ENCODE results near the gene CEP162. TPM values are rescaled to one million over a fixed set of nuclear protein-coding genes. Genes with fewer than 3 reads are reported as not detected.
A peak's percentile ranks its signal among the peaks of the same experiment; 100 is the strongest.
"Not testable (repeated sequence)": the region's sequence is repeated elsewhere in the genome, so short reads cannot be mapped to it uniquely, and the experiment has no call there.

Gene CEP162
- total RNA-seq, 1 experiment from 2014 or later: 2.4 TPM

DNA sequence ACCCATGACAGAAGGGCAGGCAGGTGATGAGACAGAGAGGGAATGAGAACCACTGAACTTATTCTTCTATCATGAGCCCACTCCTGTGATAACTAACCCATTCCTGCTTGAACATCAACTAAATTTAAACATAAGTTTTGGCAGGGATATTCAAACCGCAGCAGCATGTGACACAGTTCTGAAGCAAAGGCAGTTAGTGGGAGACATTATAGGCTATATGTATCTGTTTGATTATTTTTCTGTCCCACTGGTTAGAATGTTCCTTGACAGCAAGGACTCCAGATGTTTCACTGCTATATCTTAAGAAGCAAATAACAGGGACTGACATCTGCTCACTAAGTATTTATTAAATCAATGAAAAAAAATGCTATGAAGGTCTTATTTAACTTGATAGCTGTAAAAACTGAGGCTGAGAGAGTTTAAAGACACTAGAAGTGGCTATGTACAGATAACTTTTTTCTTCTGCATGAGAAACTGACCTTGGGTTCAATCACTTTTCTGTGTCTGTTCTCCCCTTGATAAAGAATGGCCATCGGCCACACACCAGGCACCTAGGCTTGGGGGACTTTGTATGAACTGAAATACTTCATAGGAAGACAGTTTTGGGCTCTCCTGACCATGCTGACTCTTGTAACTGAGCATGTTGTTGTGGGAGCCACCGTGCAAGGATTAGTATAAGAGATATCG, 90.9 kb downstream of the CEP162 start:
- TF ChIP-seq, protein P1, sequence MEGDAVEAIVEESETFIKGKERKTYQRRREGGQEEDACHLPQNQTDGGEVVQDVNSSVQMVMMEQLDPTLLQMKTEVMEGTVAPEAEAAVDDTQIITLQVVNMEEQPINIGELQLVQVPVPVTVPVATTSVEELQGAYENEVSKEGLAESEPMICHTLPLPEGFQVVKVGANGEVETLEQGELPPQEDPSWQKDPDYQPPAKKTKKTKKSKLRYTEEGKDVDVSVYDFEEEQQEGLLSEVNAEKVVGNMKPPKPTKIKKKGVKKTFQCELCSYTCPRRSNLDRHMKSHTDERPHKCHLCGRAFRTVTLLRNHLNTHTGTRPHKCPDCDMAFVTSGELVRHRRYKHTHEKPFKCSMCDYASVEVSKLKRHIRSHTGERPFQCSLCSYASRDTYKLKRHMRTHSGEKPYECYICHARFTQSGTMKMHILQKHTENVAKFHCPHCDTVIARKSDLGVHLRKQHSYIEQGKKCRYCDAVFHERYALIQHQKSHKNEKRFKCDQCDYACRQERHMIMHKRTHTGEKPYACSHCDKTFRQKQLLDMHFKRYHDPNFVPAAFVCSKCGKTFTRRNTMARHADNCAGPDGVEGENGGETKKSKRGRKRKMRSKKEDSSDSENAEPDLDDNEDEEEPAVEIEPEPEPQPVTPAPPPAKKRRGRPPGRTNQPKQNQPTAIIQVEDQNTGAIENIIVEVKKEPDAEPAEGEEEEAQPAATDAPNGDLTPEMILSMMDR (IDR thresholded peaks at IDR 0.05; ENCODE audit: unreplicated experiment): no peak
- DNase-seq (ENCODE audit: unreplicated experiment): no peak
- POLR2A ChIA-PET: no interaction called here
- intact Hi-C loops (cut with micrococcal nuclease): no loop called here
- Mint-ChIP-seq H3K4me1 (ENCODE audit: insufficient read depth, unreplicated experiment) (no peaks in the 10 kb centered on the region), H3K27me3 (ENCODE audit: insufficient read depth, unreplicated experiment) (no peaks in the 10 kb centered on the region), H3K4me3 (ENCODE audit: unreplicated experiment) (no peak overlapping the region), H3K27ac (ENCODE audit: low read depth, unreplicated experiment) (peak overlapping the region; percentile 16), H3K9me3 (ENCODE audit: unreplicated experiment) (peaks cover 7% of the 10 kb centered on the region), H3K36me3 (ENCODE audit: insufficient read depth, unreplicated experiment) (peaks cover 17% of the 10 kb centered on the region)
- no TSS peak for BruUV-seq (replicated peaks)
- CTCF ChIA-PET: no interaction called here

DNA sequence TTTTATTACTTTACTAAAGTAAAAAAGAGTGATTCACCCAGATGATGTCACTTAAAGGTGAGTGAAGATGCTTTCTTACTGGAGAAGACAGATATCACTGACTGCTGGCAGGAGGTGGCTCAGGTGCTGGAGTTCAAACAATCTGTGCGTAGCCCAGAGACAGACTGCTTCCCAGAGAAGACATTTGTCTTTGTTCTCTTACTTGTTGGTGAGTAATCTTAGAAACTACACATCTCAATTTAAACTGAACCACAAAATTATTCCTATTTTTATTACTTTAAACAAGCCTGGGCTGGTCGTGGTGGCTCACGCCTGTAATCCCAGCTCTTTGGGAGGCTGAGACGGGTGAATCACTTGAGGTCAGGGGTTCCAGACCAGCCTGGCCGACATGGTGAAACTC, 92.2 kb downstream of the CEP162 start:
- peak overlapping the region; percentile 16 for H3K27ac Mint-ChIP-seq (ENCODE audit: low read depth, unreplicated experiment)
- TF ChIP-seq, protein P1 (IDR thresholded peaks at IDR 0.05; ENCODE audit: unreplicated experiment): no peak
- H3K4me3 Mint-ChIP-seq (ENCODE audit: unreplicated experiment): no peak overlapping the region
- POLR2A ChIA-PET: no interaction called here
- H3K36me3 Mint-ChIP-seq (ENCODE audit: insufficient read depth, unreplicated experiment): peaks cover 13% of the 10 kb centered on the region
- H3K9me3 Mint-ChIP-seq (ENCODE audit: unreplicated experiment): peaks cover 7% of the 10 kb centered on the region
- intact Hi-C loops (cut with micrococcal nuclease): no loop called here
- no peaks in the 10 kb centered on the region for H3K27me3 Mint-ChIP-seq (ENCODE audit: insufficient read depth, unreplicated experiment)
- no peaks in the 10 kb centered on the region for H3K4me1 Mint-ChIP-seq (ENCODE audit: insufficient read depth, unreplicated experiment)
- CTCF ChIA-PET: no interaction called here
- BruUV-seq (replicated peaks): no TSS peak
- no peak for DNase-seq (ENCODE audit: unreplicated experiment)

DNA sequence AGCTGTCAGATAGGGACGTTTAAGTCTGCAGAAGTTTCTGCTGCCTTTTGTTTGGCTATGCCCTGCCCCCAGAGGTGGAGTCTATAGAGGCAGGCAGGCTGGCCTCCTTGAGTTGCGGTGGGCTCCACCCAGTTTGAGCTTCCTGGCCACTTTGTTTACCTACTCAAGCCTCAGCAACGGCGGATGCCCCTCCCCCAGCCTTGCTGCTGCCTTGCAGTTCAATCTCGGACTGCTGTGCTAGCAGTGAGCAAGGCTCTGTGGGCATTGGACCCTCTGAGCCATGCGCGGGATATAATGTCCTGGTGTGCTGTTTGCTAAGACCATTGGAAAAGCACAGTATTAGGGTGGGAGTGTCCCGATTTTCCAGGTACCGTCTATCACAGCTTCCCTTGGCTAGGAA, 94.1 kb downstream of the CEP162 start:
- intact Hi-C loops (cut with micrococcal nuclease); H3K4me3 Mint-ChIP-seq (ENCODE audit: unreplicated experiment); H3K27me3 Mint-ChIP-seq (ENCODE audit: insufficient read depth, unreplicated experiment); CTCF ChIA-PET; H3K27ac Mint-ChIP-seq (ENCODE audit: low read depth, unreplicated experiment); H3K4me1 Mint-ChIP-seq (ENCODE audit: insufficient read depth, unreplicated experiment); H3K9me3 Mint-ChIP-seq (ENCODE audit: unreplicated experiment); DNase-seq (ENCODE audit: unreplicated experiment); BruUV-seq (replicated peaks); POLR2A ChIA-PET: not testable (repeated sequence)
- peaks cover 13% of the 10 kb centered on the region for H3K36me3 Mint-ChIP-seq (ENCODE audit: insufficient read depth, unreplicated experiment)

DNA sequence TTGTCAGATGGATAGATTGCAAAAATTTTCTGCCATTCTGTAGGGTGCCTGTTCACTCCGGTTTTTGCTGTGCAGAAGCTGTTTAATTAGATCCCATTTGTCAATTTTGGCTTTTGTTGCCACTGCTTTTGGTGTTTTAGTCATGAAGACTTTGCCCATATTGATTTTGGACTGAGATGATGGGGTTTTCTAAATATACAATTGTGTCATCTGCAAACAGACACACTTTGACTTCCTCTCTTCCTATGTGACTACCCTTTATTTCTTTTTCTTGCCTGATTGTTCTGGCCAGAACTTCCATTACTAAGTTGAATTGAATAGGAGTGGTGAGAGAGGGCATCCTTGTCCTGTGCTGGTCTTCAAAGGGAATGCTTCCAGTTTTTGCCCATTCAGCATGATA, 97.9 kb downstream of the CEP162 start:
- H3K27me3 Mint-ChIP-seq (ENCODE audit: insufficient read depth, unreplicated experiment); intact Hi-C loops (cut with micrococcal nuclease): not testable (repeated sequence)

DNA sequence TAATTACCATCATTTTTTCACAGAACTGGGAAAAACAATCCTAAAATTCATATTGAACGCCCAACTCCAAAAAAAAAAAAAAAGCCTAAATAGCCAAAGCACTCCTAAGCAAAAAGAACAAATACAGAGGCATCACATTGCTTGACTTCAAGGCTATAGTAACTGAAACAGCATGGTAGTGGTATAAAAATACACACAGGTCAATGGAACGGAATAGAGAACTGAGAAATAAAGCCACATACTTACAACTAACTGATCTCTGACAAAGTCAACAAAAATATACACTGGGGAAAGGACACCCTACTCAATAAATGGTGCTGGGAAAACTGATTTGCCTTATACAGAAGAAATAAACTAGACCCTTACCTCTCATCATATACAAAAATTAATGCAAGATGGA, 104.3 kb downstream of the CEP162 start:
- CTCF ChIA-PET: no interaction called here
- no peak for DNase-seq (ENCODE audit: unreplicated experiment)
- Mint-ChIP-seq H3K4me1 (ENCODE audit: insufficient read depth, unreplicated experiment) (no peaks in the 10 kb centered on the region), H3K4me3 (ENCODE audit: unreplicated experiment) (no peak overlapping the region), H3K9me3 (ENCODE audit: unreplicated experiment) (peaks cover 7% of the 10 kb centered on the region), H3K27ac (ENCODE audit: low read depth, unreplicated experiment) (no peak overlapping the region), H3K27me3 (ENCODE audit: insufficient read depth, unreplicated experiment) (no peaks in the 10 kb centered on the region), H3K36me3 (ENCODE audit: insufficient read depth, unreplicated experiment) (no peaks in the 10 kb centered on the region)
- POLR2A ChIA-PET: no interaction called here
- TF ChIP-seq, protein P1 (IDR thresholded peaks at IDR 0.05; ENCODE audit: unreplicated experiment): no peak
- BruUV-seq (replicated peaks): no TSS peak
- intact Hi-C loops (cut with micrococcal nuclease): no loop called here

More for the DNA sequence above, 97.9 kb downstream of the CEP162 start:
- POLR2A ChIA-PET; H3K4me3 Mint-ChIP-seq (ENCODE audit: unreplicated experiment); DNase-seq (ENCODE audit: unreplicated experiment); H3K4me1 Mint-ChIP-seq (ENCODE audit: insufficient read depth, unreplicated experiment); H3K36me3 Mint-ChIP-seq (ENCODE audit: insufficient read depth, unreplicated experiment); H3K27ac Mint-ChIP-seq (ENCODE audit: low read depth, unreplicated experiment); CTCF ChIA-PET; H3K9me3 Mint-ChIP-seq (ENCODE audit: unreplicated experiment); BruUV-seq (replicated peaks): not testable (repeated sequence)

All from MCF 10A (cell line).